T-cell (primary cell): Measurements from ENCODE around the gene KCNH5. TPM values are rescaled to one million over a fixed set of nuclear protein-coding genes. Genes with fewer than 3 reads are reported as not detected.

ENCODE experiments used
- ATAC-seq, 4 experiments: fragments of 200-7000 bp in 3 of 4; fragments of 150-1000 bp in 1 of 4; cut with Tn5 transposase; replicated peaks in 1 of 4; 1 replicate in 3 of 4; 2 replicates in 1 of 4; pipeline ENCODE4 v1.10.0; 2021; ENCODE audit warnings: moderate library complexity in 3 of 4, mild to moderate bottlenecking in 2 of 4, moderate number of reproducible peaks in 1 of 4
- CTCF ChIA-PET, 2 donors: fragments of 300-600 bp; sonication (Branson Sonifier 250); formaldehyde crosslinking; loops; one replicate each; lab custom pipeline; 2022; ENCODE audit warnings: antibody characterized with exemption in 2 of 2; lab: Charles Lee
- POLR2A ChIA-PET, 2 donors: fragments of 300-600 bp; sonication (Branson Sonifier 250); formaldehyde crosslinking; loops; one replicate each; lab custom pipeline; 2022; ENCODE audit warnings: antibody characterized with exemption in 2 of 2; lab: Charles Lee
- DNase-seq, 35 experiments: peaks; one replicate each; pipeline versions ENCODE4 v3.0.0 to v3.0.0-alpha.2; 2013 to 2023
- H3K27ac ChIP-seq: one replicate; pipeline ENCODE4 v1.5.1; 2013; ENCODE audit warnings: low read length
- H3K27me3 ChIP-seq, 2 experiments: replicated peaks in 1 of 2; 1 replicate in 1 of 2; 2 replicates in 1 of 2; pipeline versions ENCODE4 v1.6.1 to v1.7.0; 2013; ENCODE audit warnings: low read length in 1 of 2, mixed read lengths in 1 of 2; ENCODE audit not compliant: control insufficient read depth in 2 of 2, insufficient read depth in 2 of 2; ENCODE audit errors: extremely low read depth in 1 of 2
- H3K36me3 ChIP-seq, 2 donors: 1 replicate in 1 of 2; 2 replicates in 1 of 2; pipeline versions ENCODE4 v1.6.1 to v1.7.0; 2013; ENCODE audit warnings: low read length in 1 of 2; ENCODE audit not compliant: control insufficient read depth in 2 of 2, insufficient read depth in 1 of 2; ENCODE audit errors: extremely low read depth in 1 of 2
- H3K4me1 ChIP-seq, 2 experiments: 1 replicate in 1 of 2; 2 replicates in 1 of 2; pipeline versions ENCODE4 v1.6.1 to v1.7.0; 2013; ENCODE audit warnings: low read length in 2 of 2, mixed read lengths in 1 of 2; ENCODE audit not compliant: insufficient read depth in 2 of 2, control insufficient read depth in 1 of 2; ENCODE audit errors: extremely low read depth in 1 of 2
- H3K4me3 ChIP-seq, 2 donors: 1 replicate in 1 of 2; 2 replicates in 1 of 2; pipeline versions ENCODE4 v1.5.1 to v1.7.0; 2013; ENCODE audit warnings: mild to moderate bottlenecking in 2 of 2, low read length in 1 of 2, moderate library complexity in 1 of 2; ENCODE audit not compliant: control insufficient read depth in 1 of 2; ENCODE audit errors: extremely low read depth in 1 of 2
- H3K9me3 ChIP-seq: 2 replicates; pipeline ENCODE4 v1.7.0; 2013
- H3K27ac Mint-ChIP-seq, 2 donors: one replicate each; pipeline ENCODE4 v1.8.0; 2020 to 2021; ENCODE audit warnings: mild to moderate bottlenecking in 2 of 2, mixed read lengths in 2 of 2
- H3K27me3 Mint-ChIP-seq, 2 donors: one replicate each; pipeline ENCODE4 v1.8.0; 2021 to 2022; ENCODE audit warnings: mixed read lengths in 2 of 2
- H3K36me3 Mint-ChIP-seq: one replicate; pipeline ENCODE4 v1.8.0; 2021; ENCODE audit warnings: mixed read lengths
- H3K4me1 Mint-ChIP-seq, 3 donors: one replicate each; pipeline ENCODE4 v1.8.0; 2020 to 2022; ENCODE audit warnings: mixed read lengths in 3 of 3, mild to moderate bottlenecking in 1 of 3
- H3K4me3 Mint-ChIP-seq, 3 donors: one replicate each; pipeline ENCODE4 v1.8.0; 2020 to 2022; ENCODE audit warnings: mild to moderate bottlenecking in 3 of 3, mixed read lengths in 3 of 3, moderate library complexity in 3 of 3
- H3K9me3 Mint-ChIP-seq, 3 donors: one replicate each; pipeline ENCODE4 v1.8.0; 2020 to 2022; ENCODE audit warnings: mixed read lengths in 3 of 3
- WGBS: methylation state at CpG from one replicate; pipeline ENCODE4 v1.1.5; 2013; ENCODE audit warnings: missing lambda C conversion rate; ENCODE audit not compliant: insufficient coverage; 5-methylcytosine and 5-hydroxymethylcytosine counted together
- total RNA-seq, 35 experiments: library from RNA in 6 of 35; stranded (reverse) in 6 of 35; fragments of 120-200 nt in 1 of 35; gene quantifications; one replicate each; pipeline versions ENCODE4 v1.2.1 to v1.2.4 and lab custom pipeline; 2013 to 2026

KCNH5 gene
- total RNA-seq, 5 donors from 2014 or later (not counting 1 experiment from before 2014, with no cell fraction given), result not detected

- CTCF ChIA-PET, result no interaction called here
- peaks cover 0 to 2% of the 10 kb centered on the region in 2 experiments for H3K27me3 ChIP-seq
- H3K27ac Mint-ChIP-seq, result no peak overlapping the region
- H3K4me1 ChIP-seq, result no peaks in the 10 kb centered on the region
- no peaks in the 10 kb centered on the region for H3K9me3 ChIP-seq
- no peaks in the 10 kb centered on the region for H3K9me3 Mint-ChIP-seq
- H3K27ac ChIP-seq, result no peak overlapping the region
- no peak overlapping the region for H3K4me3 ChIP-seq
- POLR2A ChIA-PET, result no interaction called here
- no peak overlapping the region for H3K4me3 Mint-ChIP-seq
- peaks cover 0 to 8% of the 10 kb centered on the region in 2 donors for H3K27me3 Mint-ChIP-seq
- no peak for DNase-seq
- H3K36me3 Mint-ChIP-seq, result no peaks in the 10 kb centered on the region
- WGBS, result 50% methylated on average over 1 of the region's 4 CpGs
- H3K4me1 Mint-ChIP-seq, result no peaks in the 10 kb centered on the region
- no peaks in the 10 kb centered on the region for H3K36me3 ChIP-seq
- no peak for ATAC-seq
These were observed 12.6 kb downstream of the KCNH5 start for GRCh38 chr14:63032641-63033040.

DNA sequence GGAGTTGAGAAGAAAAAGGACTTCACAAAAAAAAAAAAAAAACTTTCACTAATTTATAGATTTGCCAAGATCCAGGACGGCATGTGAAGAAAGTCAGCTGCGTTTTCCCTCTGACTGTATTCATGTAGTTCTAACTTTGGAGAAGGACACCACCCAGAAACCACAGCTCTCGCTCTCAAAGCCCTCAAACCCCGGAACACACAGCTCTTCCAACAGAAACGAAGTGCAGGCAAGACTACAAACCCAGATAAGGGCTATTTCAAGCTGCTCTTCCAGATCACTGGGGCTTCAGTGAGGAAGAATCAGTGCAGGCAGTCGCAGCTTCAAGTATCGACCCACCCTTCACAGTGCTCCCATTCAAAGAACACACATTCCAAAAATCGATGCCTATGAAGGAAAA is 13.2 kb downstream of the KCNH5 start:
- Mint-ChIP-seq H3K27me3 (peaks cover 0 to 8% of the 10 kb centered on the region in 2 donors), H3K4me3 (no peak overlapping the region), H3K4me1 (no peaks in the 10 kb centered on the region), H3K36me3 (no peaks in the 10 kb centered on the region), H3K27ac (no peak overlapping the region), H3K9me3 (no peaks in the 10 kb centered on the region)
- no peaks in the 10 kb centered on the region for H3K9me3 ChIP-seq
- H3K4me3 ChIP-seq, result no peak overlapping the region
- no peaks in the 10 kb centered on the region for H3K36me3 ChIP-seq
- peaks cover 0 to 2% of the 10 kb centered on the region in 2 experiments for H3K27me3 ChIP-seq
- H3K27ac ChIP-seq, result no peak overlapping the region
- WGBS, result 47% methylated on average over 2 of the region's 8 CpGs
- CTCF ChIA-PET, result no interaction called here
- DNase-seq, result no peak
- no peak for ATAC-seq
- no peaks in the 10 kb centered on the region for H3K4me1 ChIP-seq
- POLR2A ChIA-PET, result no interaction called here

DNA sequence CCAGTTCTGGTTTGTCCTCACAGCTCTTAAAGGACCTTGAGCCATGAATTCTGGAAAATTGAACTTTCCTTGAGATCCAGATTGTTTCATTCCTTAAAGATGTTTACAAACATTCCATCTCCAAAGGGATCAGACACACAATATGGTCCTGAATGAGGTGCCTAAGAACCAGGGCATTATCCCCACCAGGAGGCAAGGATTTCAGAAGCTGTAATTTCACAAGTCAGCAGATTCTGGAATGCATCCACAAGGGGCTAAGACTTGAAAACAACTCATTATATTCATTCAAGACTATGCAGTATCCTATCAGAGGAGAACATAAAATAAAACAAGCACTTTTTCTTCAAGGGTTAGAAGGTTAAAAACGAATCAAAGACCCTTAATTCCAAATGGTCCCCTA is 15.1 kb downstream of the KCNH5 start:
- H3K4me1 ChIP-seq, result no peaks in the 10 kb centered on the region
- CTCF ChIA-PET, result no interaction called here
- no peaks in the 10 kb centered on the region for H3K9me3 ChIP-seq
- no peaks in the 10 kb centered on the region for H3K4me1 Mint-ChIP-seq
- no peak overlapping the region for H3K27ac ChIP-seq
- H3K27me3 Mint-ChIP-seq, result peaks cover 0 to 8% of the 10 kb centered on the region in 2 donors
- no peaks in the 10 kb centered on the region for H3K36me3 ChIP-seq
- POLR2A ChIA-PET, result no interaction called here
- H3K36me3 Mint-ChIP-seq, result no peaks in the 10 kb centered on the region
- H3K4me3 Mint-ChIP-seq, result no peak overlapping the region
- no peak overlapping the region for H3K4me3 ChIP-seq
- H3K27ac Mint-ChIP-seq, result no peak overlapping the region
- peaks cover 2 to 11% (median 5%) of the 10 kb centered on the region in 3 donors for H3K9me3 Mint-ChIP-seq
- DNase-seq (no peak), ATAC-seq (no peak)
- no CpG with 5 or more reads among the region's 1 CpG for WGBS
- no peaks in the 10 kb centered on the region for H3K27me3 ChIP-seq

DNA sequence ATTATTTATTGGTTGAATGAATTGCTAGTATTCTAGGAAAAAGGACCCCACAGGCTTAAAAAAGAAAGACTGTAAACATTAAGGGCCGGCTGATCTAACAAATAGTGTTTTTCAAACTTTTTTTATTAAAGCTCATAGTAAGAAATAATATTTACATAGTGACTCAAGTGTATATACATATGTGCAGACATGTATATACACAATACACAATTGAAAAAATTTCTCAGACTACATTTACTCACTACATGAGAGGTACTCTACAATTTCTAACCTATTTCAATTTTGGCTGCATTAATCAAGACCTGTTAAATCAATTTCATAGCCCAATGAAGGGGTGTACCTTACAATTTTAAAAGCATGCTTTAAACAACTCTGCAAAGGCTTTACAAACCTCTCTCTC is 17.5 kb downstream of the KCNH5 start:
- Histone ChIP-seq H3K9me3 (no peaks in the 10 kb centered on the region), H3K4me1 (no peaks in the 10 kb centered on the region), H3K36me3 (no peaks in the 10 kb centered on the region), H3K27me3 (no peaks in the 10 kb centered on the region), H3K27ac (no peak overlapping the region), H3K4me3 (no peak overlapping the region)
- Mint-ChIP-seq H3K4me1 (no peaks in the 10 kb centered on the region), H3K36me3 (no peaks in the 10 kb centered on the region), H3K27me3 (peaks cover 0 to under 1% of the 10 kb centered on the region in 2 donors), H3K4me3 (no peak overlapping the region), H3K27ac (no peak overlapping the region), H3K9me3 (peaks cover 2 to 14% (median 8%) of the 10 kb centered on the region in 3 donors)
- WGBS, result no CpG with 5 or more reads among the region's 1 CpG
- ChIA-PET POLR2A (no interaction called here), CTCF (no interaction called here)
- ATAC-seq (no peak), DNase-seq (no peak)

DNA sequence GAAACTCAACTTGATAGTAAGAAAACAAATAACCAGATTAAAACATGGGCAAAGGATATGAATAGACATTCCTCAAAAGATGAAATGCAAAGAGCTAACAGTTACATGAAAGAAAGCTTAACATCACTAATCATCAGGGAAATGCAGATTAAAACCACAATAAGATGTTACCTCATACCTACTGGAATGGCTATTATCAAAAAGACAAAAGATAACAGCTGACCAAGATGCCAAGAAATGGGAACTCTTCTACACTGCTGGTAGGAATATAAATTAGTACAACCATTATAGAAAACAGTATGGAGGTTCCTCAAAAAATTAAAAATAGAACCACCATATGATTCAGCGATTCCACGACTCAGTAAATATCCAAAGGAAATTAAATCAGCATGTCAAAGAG is 18.8 kb downstream of the KCNH5 start:
- Histone ChIP-seq H3K36me3 (no peaks in the 10 kb centered on the region), H3K27ac (no peak overlapping the region), H3K27me3 (no peaks in the 10 kb centered on the region), H3K9me3 (no peaks in the 10 kb centered on the region), H3K4me3 (no peak overlapping the region), H3K4me1 (no peaks in the 10 kb centered on the region)
- ATAC-seq (no peak), DNase-seq (no peak)
- Mint-ChIP-seq H3K36me3 (no peaks in the 10 kb centered on the region), H3K4me3 (no peak overlapping the region), H3K27me3 (no peaks in the 10 kb centered on the region), H3K27ac (no peak overlapping the region), H3K4me1 (no peaks in the 10 kb centered on the region), H3K9me3 (peaks cover 2 to 14% (median 8%) of the 10 kb centered on the region in 3 donors)
- CTCF ChIA-PET, result no interaction called here
- no CpG with 5 or more reads among the region's 2 CpGs for WGBS
- POLR2A ChIA-PET, result no interaction called here

- Histone ChIP-seq H3K36me3 (no peaks in the 10 kb centered on the region), H3K27ac (no peak overlapping the region), H3K4me3 (no peak overlapping the region), H3K9me3 (no peaks in the 10 kb centered on the region), H3K4me1 (no peaks in the 10 kb centered on the region), H3K27me3 (no peaks in the 10 kb centered on the region)
- no peak overlapping the region for H3K27ac Mint-ChIP-seq
- no peak for DNase-seq
- H3K9me3 Mint-ChIP-seq, result peaks cover 0 to 6% (median 0%) of the 10 kb centered on the region in 3 donors
- H3K4me3 Mint-ChIP-seq, result no peak overlapping the region
- no CpG with 5 or more reads among the region's 4 CpGs for WGBS
- no peaks in the 10 kb centered on the region for H3K4me1 Mint-ChIP-seq
- ATAC-seq, result no peak
- H3K27me3 Mint-ChIP-seq, result peaks cover 0 to 6% of the 10 kb centered on the region in 2 donors
- ChIA-PET CTCF (no interaction called here), POLR2A (no interaction called here)
- no peaks in the 10 kb centered on the region for H3K36me3 Mint-ChIP-seq
These were observed 30.6 kb downstream of the KCNH5 start for GRCh38 chr14:63014621-63015020.

DNA sequence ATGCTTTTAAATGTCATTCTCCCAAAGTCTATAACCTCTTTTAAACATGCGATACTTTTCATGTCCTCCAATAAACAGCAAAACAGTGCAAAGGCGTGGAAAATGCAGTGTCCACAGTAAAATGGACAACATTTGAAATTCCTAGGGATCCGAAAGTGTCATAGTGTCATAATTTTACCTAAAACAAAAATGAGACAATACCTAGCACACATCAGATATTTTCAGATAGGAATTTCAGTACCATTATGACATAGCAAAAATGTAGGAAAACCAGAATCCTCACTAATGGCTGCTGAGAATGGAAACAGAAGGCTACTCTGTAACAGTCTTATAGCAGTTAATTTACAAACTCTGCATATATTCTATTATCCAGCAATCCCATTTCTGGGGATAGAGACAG is 33.1 kb downstream of the KCNH5 start:
- H3K4me1 Mint-ChIP-seq, result no peaks in the 10 kb centered on the region
- Histone ChIP-seq H3K4me1 (no peaks in the 10 kb centered on the region), H3K27me3 (no peaks in the 10 kb centered on the region), H3K36me3 (no peaks in the 10 kb centered on the region), H3K9me3 (no peaks in the 10 kb centered on the region), H3K4me3 (no peak overlapping the region), H3K27ac (no peak overlapping the region)
- DNase-seq, result no peak
- POLR2A ChIA-PET, result no interaction called here
- WGBS, result 50% methylated on average over 1 of the region's 3 CpGs
- no peaks in the 10 kb centered on the region for H3K36me3 Mint-ChIP-seq
- peaks cover 0 to 6% (median 0%) of the 10 kb centered on the region in 3 donors for H3K9me3 Mint-ChIP-seq
- no peak overlapping the region for H3K4me3 Mint-ChIP-seq
- no peak overlapping the region for H3K27ac Mint-ChIP-seq
- no peak for ATAC-seq
- peaks cover 0 to 3% of the 10 kb centered on the region in 2 donors for H3K27me3 Mint-ChIP-seq
- CTCF ChIA-PET, result no interaction called here
